Activated gamma-delta T cell (primary cell): ENCODE measurements around the gene SLC6A8.

Experiments
- DNase-seq: peaks from one replicate; lab custom pipeline; 2025; lab: John Stamatoyannopoulos, UW
- total RNA-seq, 2 donors: gene quantifications; one replicate each; lab custom pipeline; 2026; lab: John Stamatoyannopoulos, UW

The SLC6A8 gene
- 2.2 to 3.3 reads per million in 2 donors for total RNA-seq

DNA sequence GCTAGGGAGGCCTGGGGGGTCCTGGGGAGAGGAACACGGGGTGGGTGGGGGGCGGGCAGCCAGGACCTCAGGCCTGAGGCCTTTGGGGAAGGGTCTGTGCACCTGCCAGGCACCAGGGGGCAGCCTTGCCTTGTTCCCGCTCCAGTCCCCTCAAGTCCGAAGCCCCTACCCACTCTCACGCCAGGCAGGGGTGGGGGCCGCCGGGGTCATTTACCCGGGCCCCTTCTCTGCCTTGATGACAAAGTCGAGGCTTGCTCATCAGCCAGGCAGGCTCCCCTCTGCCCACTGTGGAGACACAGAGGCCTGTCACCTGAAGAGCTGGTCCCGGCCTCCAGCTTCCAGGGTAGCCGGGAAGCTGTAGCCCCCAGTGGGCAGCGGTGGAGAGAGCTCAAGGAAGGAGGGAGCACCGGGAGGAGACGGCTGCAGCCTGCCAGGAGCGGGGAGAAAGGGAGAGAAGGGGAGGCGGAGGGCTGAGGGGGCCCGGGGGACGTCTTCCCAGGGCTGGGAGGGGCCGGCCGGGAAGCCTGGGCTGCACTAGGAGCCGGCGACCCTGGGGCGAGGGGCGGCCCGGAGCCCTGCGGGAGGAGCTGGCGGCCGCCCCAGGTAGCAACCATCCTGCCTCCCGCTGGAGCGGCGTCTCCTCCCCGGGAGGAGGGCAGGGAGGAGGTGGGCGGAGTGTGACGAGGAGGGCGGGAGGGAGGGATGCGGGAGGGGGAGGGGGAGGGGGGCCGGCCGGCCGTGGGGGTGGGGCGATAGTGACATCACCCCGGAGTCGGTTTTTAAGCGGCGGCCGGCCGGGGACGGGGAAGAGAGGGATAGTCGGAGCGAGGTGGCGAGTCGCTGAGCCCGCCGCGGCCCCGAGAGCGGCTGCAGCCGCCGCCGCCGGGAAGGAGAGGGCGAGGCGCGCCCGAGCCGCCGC is at the start of gene SLC6A8:
Gene SLC6A8 (plus strand): TSS at position 806 of the 919 bp plus-strand sequence. CDS start 649 bp downstream, outside the sequence.
- DNase-seq: no peak

DNA sequence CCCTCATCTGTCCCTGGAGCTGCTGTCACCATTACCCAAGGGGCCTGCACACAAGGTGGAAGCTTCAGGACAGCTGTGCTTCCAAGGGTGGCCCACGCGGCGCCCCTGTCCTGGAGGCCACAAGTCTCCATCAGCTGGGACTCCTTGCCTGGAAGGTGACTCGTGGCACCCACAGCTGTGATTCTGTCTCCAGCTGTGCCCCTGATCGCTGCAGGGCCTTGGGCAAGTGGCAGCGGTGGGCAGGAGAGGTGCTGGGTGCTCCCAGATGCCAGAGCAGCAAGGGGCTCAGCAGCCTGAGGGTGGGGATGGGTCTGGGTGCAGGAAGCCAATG is 49.7 kb upstream of the SLC6A8 start:
- no peak for DNase-seq

DNA sequence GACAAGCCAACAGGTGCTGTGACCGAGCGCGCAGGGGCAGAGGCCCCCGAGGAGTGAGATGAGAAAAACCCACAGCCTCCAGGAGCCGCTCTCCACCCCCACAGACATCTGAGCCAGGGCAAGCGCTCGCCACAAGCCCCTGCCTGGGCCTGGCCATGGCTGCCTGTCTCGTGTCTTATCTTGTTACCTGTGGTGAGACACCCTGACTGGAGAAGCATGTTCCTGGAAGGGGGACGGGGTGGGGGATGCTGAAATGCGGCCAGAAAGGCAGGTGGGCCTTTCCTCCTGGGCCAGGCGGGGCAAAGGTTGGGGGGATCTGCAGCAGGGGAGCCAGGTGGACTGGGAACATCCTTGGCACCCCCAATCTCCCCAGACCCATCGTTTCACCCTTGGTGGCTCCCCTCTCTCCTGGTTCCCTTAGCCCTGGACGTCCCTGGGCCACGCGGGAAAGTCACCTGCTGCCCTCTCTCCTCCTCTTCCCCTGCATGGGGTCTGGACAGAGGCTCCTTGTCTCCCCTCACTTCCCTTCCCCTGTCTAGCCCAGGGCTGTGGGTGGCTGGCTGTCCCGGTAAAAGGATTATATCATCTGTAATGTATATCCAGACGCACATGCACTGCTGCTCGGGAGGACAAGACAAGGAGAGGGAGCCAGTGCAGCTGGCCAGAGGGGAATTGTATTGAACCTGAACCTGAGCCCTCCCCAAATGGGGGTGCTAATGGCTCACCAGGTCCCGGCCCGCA is 49.1 kb upstream of the SLC6A8 start:
- DNase-seq: no peak

DNA sequence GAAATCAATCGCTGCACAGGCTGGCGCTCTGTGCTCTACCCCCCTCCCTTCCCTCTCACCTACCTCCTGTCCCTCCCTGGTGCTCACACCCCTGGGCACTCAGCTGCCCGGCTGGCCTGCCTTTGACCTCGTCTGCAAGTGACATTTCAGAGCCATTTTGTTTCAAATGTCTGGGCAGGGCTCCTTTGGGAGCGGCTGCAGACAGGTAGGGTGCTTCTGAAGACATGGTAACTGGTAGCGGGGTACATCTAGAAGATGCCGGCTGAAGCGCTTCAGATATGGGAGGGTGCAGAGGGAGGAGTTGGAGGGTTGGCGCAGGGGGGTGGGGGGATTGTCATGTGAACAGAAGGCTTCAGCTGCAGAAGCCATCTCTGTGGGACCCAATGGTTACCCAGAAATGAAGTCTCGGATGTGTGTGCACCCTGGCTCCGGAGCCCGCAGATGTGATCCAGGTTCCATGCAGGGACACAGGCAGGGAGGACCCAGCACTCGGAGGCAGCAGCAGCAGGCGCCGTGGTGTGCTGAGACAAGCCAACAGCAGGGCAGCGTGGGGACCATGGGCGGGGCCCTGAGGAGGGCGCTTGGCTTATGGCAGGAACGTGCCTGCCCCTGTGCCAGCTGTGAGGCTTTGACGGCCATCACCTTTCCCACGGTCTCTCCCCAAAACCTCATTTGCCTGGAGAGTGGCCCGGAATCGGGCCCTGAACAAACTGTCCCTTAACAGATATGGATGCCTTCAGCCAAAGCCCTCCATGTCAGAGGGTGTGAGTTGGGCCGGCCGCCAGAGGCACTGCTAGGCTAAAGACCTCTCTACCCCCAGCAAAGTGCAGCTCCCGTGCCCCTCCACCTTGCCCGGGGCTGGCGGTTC is 48.3 kb upstream of the SLC6A8 start:
- no peak for DNase-seq

DNA sequence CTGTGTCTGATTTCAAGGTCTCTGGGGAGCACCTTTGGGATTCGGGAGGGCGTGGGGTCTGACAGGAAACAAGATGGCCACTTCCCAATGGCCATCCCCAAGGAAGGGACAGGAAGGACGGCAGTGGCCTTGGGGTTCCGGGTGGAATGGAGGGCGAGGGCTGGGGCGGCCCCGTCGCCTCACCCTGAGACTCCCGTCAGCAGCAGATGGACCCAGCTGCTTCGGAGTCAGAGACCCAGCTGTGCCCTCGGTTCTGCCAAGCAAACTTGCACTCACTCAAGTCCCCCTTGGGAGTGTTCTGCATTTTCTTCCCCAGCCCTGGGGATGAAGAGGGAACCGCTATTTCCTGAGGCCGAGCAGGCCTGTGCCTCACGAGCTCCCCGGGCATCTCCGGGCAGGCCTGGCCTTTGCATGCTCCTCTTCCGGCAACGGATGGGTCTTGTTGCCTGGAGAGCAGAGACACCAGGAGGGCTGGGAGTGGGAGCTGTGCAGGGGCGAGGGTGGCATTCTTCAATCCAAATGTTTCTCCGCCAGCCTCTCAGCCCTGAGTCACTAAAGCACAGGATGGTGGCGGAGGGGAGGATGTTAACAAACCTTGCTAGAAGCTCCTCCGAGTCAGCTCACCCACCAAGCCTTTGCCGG is 47.6 kb upstream of the SLC6A8 start:
- DNase-seq: no peak

DNA sequence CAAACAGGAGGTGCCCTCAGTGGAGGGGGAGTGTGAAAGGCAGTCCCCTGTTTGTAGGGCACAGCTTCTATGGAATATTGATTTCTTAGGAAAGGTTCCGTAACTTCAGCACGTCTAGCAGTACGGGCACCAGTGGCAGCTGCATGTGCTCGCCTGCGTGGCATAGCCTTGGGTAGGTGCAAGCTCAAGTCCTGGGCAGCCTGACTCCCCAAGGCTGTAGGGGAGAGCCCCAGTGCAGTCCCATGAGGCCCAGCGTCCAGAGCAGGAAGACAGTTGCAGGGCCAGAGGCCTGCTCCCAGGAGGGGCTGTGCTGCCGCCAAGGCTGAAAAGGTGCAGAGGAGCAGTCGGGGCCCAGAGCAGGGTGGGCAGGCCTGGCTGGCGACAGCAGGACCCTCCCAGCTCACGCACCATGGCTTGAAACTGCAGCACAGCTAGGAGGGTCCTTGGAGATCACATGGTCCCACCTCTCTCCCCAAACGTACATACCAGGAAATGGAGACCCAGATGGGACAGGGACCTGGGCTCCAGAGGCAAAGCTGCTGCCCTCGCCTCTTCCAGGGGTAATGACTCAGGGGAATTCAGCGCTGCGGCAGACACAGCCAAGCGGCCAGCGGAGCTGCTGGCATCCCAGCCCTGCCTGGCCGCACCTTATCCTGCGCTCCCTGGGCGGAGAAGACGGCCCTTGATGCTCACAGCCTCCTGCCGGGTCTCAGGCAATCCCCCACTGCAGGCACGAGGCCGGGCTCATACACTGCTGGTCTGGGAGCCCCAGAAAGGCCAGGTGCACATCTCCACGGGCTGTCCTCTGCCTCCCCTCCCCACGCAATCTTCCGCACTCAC is 46.8 kb upstream of the SLC6A8 start:
- DNase-seq: no peak

DNA sequence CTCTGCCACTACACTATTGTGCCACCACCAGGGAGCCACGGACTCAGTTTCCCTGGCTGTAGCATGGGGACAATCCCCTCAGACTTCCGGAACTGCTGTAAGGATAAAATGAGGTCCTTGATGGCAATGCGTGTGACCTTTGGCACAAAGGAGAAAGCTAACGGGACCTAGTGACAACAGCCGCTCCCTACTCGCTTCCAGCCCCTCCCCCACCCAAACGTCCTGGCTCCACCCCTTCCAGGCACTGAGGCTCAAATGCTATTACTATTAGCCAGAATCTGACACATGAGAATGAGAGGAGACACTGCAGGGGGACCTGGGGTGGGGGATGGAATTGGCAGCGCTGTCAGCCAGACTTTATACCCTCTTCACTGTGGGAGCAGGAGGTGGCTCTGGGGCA is 46.1 kb upstream of the SLC6A8 start:
- DNase-seq: no peak

DNA sequence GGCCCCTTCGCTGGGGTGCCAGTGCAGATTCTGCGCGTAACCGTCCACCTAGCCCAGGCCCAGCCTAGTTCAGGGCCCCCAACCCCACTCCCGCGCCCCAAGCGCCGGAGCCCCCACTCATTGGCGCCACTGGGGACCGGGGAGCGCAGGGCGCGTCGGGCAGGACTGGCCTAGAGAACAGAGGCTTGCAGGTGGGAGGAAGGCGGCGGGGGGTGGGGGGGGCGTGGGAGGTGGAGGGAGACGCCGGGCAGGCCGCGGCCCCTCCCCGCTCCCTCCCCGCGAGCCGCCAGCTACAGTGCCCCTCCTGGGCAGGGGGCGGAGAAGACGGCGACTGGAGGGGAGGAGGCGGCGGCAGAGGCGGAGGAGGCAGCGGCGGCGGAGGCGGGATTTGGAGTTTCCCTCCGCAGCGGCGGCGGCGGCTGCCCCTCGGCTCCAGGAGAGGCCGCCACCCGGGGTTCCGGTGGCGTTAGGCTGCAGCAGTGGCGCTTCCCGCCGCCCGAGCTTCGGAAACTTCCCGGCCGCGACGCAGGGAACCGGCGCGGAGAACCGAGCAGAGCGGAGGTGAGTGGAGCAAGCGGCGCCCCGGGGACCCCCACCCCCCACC is 45.6 kb upstream of the SLC6A8 start:
- DNase-seq: no peak

DNA sequence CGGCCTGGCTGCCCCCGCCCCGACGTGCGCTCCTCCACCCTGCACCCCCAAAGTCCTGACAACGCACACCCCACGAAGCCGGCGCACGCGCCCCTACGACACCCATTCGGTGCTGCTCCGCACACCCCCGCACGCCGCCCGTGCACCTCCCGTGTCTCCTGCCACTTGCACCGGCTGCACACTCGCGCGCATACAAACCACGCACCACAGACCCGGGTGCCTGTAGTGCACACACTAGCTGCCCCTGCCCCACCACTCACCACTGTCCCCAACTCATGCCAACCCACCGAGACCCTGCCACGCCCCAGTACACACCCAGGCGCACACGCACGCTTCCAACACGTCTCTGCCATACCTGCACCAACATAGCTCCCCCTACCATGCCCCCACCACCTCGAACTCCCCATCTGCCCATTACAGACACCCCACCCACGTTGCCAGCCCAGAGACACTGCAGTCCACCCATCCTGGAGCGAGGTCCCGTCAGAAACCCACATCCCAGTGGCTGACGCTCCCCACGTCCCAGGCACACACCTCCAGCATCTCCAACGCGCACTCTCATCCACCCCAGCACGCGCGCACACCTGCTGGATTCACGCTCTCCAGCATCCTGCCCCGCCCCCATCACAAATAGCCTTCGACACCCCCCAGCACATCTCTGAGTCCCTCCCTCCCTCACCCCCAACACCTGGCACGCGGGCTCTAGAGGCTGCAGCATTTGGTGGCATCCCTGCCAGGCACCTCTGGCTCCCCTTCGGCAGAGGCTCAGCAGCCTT is 44.9 kb upstream of the SLC6A8 start:
- DNase-seq: no peak

DNA sequence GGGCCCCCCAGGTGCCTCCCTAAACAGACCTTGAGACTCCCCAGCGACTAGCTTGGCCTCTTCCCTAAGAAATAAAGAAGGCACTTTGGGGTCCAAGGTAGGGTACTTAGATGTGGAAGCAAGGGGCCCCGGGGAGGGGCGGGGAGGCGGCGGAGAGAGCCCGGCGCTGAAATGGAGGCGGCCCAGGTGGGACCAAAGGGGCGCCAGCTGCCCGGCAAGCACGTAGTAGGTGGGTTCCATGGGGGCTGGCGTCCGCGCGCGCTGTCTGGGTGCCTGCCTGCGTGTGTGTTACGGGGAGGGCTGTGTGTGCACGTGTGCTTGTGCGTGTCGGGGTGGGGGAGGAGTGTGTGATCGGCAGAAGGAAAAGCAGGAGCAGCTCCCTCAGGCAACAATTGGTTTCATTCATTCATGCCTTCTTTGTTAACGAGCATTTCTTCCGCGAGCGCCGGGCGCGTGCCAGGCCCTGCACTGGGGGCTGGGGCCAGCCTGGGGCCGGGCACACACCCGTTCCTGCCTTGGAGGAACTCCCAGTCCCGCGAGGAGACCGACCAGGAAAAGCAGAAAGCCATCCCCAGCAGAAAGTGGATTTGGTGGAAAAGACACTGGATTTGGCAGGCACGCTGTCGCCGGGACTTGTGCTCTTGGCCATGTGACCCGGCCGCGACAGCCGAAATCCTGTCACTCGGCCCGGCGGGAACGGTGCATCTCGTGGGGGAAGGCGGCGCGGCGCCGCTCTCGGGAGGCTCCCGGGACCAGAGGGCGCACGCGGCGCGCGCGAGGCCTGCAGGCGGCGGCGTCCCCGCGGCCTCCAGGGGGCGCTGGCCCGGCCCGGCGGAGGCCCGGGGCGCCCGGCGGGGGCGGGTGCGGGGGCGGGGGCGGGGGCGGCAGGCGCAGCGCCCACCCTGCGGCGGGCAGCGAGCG is 44.0 kb upstream of the SLC6A8 start:
- no peak for DNase-seq

DNA sequence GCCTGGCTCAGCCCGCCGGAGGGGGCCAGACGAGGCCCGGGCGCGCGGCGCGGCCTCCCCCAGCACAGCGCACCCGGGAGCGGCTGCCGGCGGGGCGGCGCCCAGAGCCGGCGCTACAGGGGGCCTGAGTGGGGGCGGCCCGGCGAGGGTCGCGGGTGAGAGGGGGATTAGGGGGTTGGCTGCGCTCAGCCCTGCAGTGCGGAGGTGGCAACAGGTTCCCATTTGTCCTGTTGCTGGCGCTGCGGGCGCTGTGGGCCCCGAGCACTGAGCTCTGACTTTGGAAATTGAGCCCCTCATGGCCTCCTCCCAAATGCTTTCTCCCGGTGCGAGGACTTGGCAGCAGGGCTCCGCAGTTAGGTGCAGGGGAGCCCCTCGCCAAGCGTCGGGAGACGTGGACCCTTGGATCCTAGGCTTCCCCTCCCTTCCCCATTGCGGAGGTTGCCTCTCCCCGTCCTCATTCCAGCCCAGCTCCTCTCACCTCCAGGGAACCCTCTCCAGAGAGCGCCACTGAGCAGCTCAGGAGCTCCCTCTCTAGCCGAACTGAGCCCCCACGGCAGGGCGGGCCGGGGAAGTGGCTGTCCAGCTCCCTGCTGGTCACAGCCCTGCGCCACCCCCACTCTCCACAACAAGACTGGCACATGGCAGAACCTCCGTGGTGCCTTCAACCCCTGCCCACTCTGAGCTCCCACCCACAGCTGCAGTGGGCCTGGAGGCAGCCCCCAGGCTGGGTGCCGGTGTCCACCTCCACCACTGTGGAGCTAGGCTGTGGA is 43.2 kb upstream of the SLC6A8 start:
- DNase-seq: no peak

DNA sequence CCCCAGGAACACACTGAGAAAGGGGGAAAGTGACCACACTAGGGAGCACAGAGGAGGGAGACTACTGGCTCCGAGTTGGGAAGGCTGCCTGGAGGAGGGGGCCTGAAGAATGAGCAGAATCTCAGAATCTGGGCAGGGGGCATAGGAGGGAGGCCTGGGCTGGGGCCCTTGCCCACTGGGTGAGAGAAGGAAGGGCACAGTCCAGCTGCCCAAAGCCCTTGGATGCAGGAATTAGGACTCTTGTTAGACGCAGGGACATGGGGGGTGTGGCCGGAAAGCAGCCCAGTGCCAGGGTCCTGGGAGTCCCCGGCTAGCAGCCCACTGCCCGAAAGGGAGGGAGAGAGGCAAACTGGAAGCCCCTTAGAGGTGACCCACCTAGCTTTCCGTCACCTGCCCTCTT is 42.6 kb upstream of the SLC6A8 start:
- no peak for DNase-seq

DNA sequence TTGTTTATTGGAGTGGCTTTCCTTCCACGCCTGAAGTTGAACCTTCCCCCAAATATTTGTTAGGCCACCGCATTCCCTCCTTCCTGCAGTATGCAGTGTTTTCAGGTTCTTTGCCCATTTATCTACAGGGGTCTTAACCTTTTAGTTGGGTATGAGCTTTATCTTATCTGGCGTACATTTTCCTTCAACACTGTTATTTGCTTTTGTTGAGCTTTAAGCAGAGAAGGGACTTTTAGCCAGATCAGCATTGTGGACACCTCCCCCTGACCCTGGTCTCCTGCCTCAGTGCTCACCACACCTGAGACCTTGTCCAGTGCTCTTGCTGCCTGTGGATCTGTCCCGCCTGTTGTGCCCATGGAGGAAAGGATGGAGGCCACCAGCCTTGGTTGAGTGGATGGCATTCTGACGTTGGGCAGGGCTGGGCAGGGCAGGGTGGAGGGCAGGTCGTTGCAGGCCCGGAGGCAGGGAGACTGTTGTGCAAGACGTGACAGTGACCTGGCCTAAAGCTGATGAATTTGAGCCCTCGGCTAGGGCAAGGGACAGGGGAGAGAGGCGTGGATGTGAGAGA is 41.7 kb upstream of the SLC6A8 start:
- no peak for DNase-seq

DNA sequence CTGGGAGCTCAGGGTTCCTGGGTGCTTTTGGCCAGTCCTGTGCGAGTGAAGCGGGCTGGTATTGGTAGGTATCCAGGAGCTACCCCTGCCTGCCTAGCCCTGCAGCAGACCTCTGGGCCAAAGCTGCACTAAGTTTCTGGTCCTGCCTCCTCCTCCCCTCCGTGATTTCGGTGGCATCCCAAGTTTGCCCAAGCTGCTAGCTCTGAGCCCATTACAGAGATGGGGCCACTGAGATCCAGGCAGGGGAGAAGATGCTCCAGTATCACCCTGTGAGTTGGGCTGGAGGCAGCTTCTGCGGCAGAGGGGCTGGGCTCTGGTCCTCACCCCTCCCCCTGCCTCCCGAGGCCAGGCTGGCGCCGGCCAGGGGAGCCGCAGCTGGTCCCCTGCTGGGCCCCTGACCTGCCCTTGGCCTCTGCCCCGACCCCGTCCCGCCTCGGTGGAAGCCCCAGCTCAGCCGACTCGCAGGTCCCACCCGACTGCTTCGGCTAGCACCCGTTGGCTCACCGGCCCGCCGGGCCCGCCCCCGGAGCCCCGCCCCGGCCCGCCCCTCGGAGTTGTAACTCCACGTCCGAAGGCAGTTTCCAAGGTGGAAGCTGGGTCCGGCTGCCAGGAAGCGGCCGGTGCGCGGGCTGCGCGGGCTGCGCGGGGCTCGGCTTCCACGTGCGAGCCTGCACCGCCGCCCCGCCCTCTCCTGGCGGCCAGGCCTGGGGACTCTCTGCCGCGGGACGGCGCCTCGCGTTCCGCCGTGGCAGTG is 40.9 kb upstream of the SLC6A8 start, which contains the start of gene DUSP9:
Gene DUSP9 (plus strand): TSS at position 584 of the 754 bp plus-strand sequence. CDS start 751 bp downstream, outside the sequence.
- DNase-seq: no peak

DNA sequence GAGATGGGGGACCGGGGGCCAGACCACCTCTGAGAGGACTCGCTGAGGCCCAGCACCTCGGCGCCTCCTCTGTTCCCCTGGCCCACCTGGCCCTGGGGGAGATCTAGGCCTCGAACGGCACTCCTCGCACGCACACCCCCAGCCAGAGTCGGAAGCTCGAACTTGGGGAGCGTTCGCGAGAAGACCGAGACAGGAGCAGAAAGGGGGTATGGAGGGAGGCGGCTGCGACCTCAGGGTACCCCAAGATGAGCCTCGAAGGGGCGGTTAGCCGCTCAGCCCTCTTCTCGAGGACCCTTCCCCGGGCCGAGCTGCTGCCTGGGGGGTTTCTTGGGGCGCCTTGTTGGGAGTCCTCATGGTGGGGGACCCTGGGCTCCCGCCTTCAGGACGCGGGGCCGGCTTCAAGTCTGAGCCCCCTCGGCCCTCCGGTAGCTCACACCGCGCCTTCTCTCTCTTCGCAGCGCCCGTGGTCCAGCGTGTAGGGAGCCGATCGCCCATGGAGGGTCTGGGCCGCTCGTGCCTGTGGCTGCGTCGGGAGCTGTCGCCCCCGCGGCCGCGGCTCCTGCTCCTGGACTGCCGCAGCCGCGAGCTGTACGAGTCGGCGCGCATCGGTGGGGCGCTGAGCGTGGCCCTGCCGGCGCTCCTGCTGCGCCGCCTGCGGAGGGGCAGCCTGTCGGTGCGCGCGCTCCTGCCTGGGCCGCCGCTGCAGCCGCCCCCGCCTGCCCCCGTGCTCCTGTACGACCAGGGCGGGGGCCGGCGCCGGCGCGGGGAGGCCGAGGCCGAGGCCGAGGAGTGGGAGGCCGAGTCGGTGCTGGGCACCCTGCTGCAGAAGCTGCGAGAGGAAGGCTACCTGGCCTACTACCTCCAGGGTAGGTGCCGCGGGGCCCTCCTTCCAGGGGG is 40.0 kb upstream of the SLC6A8 start:
- DNase-seq: no peak
